ENCODE data around the gene RGS7.

GRCh38 chr1:240739754-240740153, 617.3 kb downstream of the RGS7 start:
- TF ChIP-seq POLR2A (IDR thresholded peaks at IDR 0.05; ENCODE audit: low read depth, low read length) (no peak), BACH1 (IDR thresholded peaks at IDR 0.05; ENCODE audit: borderline replicate concordance) (no peak), CTCF (IDR thresholded peaks at IDR 0.05 in 2 of 3, conservative IDR thresholded peaks at IDR 0.05 in 1 of 3; ENCODE audit: control insufficient read depth in 2 of 3, extremely low read depth in 1 of 3, insufficient read depth in 1 of 3, low read depth in 3 of 3, low read length in 3 of 3) (no peak), HDAC6 (IDR thresholded peaks at IDR 0.05; ENCODE audit: unreplicated experiment) (no peak), TAF1 (IDR thresholded peaks at IDR 0.05; ENCODE audit: borderline replicate concordance, low read depth, low read length) (no peak), YY1 (IDR thresholded peaks at IDR 0.05; ENCODE audit: low read depth, low read length) (no peak), BCL3 (IDR thresholded peaks at IDR 0.05; ENCODE audit: borderline replicate concordance, insufficient read depth, low read depth, low read length, poor library complexity, severe bottlenecking) (no peak)

All from GM12878 (cell line).